Ureter (tissue), 1 donor: ENCODE data around the gene ULK1. TPM values are rescaled to one million over a fixed set of nuclear protein-coding genes. Genes with fewer than 3 reads are reported as not detected.

ENCODE experiments used
- DNase-seq: peaks from one replicate; pipeline ENCODE4 v3.0.0-alpha.2; 2020; ENCODE audit warnings: low spot score
- total RNA-seq: library from RNA; stranded (reverse); gene quantifications from one replicate; pipeline ENCODE4 v1.2.4, GENCODE V29; 2023
- donor health status: DM: yes; HTN: yes; CAD: no.

Gene ULK1
- total RNA-seq, 1 donor from 2014 or later = 31.8 TPM

- no peak for DNase-seq
Observed at GRCh38 chr12:131892711-131893604, 1.5 kb upstream of the ULK1 start.

GRCh38 chr12:131893605-131894312, 663 bp upstream of the ULK1 start:
- DNase-seq = peak; percentile 54

DNA sequence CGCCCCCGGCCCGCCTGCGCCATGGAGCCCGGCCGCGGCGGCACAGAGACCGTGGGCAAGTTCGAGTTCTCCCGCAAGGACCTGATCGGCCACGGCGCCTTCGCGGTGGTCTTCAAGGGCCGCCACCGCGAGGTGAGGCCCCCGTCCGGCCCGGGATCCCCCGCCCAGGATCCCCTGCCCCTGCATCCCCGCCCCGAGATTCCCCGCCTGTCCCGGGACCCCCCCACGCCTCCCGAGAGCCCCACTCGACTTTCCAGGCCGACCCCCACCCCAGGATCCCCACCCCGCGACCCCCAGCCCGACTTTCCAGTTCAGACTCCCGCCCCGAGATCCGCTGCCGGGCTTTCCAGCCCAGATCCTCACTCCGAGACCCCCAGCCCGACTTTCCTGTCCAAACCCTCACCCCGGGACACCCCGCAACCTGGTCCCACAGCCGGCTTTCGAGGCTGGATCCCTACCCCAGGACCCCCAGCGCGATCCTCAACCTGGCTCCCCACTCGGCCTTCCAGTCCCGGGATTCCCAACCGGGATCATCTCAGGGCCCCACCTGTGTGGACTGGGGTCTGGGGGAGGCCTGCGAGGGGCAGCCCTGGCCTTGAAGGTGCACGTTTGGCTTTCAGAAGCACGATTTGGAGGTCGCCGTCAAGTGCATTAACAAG, 688 bp downstream of the ULK1 start:
- DNase-seq = peak; percentile 52

- no peak for DNase-seq
Observed at GRCh38 chr12:131895640-131896079, 1.2 kb downstream of the ULK1 start.

DNA sequence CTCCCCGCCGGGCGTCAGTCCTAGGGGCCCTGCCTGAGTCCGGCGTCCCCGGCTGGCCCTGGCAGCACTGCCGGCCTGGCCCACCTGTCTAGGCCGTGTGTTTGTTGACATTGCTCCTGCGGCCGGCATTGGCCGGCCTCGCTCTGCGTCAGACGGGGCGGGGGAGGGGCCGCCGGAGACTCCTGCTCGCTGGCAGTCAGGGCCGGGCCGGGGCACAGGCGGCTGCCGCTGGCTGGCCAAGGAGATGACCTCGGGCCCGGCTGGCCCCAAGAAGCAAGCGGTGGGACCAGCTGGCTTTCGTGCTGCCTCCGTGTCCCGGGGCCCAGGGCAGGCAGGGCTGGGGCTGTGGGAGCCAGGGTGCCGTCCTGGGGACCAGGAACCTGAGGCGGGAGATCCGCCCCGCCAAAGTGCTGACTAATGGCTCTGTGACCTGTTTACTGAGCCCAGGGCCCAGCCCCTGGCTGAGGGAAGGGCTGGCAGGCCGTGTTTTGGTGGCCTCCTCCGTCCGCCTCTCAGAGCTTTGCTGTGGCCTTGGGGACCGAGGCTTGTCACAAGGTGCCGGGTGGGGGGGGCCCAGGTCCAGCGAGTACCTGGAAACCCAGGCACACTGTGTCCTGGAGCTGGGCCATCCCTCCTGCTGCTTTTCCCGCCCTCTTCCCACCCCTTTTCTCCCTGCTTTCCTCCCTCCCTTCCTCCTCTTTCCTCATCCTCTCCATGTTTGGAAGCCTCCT, 1.8 kb downstream of the ULK1 start:
- DNase-seq = peak; percentile 90

DNA sequence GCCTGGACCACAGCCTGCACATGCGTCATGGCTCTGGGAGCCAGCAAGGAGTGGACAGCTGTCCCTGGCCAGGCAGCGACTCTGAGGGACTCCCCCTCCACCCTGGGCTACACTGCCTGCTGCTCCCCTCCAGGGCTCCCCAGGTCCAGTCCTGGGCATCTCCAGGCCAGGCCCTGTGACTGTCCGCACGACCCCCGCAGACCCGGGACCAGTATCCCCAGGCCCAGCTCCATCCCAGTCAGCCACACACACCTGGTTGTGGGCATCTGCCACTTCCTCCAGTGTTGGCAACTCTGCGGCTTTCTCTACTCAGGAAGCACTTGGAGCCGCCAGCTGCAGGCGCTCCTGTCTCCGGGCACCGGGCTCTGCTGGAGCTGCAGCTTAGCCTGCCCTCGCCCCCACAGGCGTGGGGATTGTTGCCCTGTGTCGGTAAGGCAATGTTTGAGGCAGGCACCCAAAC, 2.4 kb downstream of the ULK1 start:
- DNase-seq = no peak

GRCh38 chr12:131897276-131897675, 2.9 kb downstream of the ULK1 start:
- DNase-seq = peak; percentile 42

- no peak for DNase-seq
Observed at GRCh38 chr12:131897875-131898274, 3.5 kb downstream of the ULK1 start.

GRCh38 chr12:131900397-131900796, 6.0 kb downstream of the ULK1 start:
- DNase-seq = no peak

GRCh38 chr12:131901431-131902331, 7.3 kb downstream of the ULK1 start:
- no peak for DNase-seq

DNA sequence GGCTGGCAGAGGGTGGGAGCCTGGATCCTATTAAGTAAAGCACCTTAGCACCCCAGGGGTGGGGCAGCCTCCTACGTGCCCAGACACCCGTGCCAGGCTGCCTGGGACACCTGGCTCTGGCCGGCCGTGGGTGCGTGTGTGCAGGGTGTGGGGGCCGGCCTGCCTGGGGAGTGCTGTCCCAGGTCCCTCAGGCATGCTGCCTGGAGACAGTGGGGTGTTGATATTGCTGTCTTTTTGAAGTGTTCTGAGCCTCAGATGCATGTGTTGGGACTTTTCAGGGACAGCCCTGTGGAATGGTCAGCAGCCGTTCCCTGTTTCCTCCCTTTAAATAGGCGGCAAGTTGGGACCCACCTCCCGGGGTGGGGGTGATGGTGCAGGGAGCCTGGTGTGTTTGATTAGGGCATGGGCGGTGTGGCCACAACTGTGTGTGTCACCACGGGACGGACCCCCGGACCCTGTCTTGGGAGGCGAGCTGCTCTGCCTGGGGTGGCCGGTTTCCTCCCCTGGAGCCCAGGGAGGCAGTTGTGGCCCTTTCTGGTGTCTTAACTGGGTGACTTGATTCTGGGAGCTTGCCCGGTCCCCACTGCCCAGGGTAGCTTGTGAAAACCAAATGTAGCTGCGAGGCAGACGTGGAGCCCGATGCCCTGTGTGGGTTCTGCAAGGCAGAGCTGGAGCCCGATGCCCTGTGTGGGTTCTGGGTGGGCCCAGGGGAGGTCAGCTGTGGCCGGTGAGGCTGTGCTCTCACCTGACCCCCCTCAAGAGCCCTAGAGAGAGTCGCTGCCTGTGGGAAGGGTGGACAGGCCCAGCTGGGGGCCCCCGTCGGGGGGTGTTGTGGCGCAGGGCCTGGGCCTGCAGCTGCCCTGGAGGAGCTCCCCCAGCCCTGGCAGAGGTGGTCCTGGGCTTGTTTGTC, 8.2 kb downstream of the ULK1 start:
- no peak for DNase-seq

- no peak for DNase-seq
Observed at GRCh38 chr12:131903270-131904255, 9.1 kb downstream of the ULK1 start.

DNA sequence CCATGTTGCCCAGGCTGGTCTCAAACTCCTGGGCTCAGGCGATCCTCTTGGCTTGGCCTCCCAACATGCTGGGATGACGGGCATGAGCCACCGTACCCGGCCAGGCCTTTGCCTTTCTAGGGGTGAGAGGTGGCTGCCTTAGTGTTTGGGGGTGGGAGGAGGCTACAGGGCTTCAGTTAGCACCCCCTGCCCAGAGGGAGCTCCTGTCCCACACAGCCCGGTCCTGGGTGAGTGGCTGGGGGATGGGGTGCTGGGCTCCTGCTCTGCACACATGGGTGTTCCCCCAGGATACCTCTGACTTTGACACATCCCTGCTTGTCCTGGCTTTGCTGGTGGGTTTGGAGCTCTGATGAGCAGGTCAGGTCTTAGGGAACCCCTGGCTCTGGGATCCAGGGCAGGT, 9.9 kb downstream of the ULK1 start:
- no peak for DNase-seq

DNA sequence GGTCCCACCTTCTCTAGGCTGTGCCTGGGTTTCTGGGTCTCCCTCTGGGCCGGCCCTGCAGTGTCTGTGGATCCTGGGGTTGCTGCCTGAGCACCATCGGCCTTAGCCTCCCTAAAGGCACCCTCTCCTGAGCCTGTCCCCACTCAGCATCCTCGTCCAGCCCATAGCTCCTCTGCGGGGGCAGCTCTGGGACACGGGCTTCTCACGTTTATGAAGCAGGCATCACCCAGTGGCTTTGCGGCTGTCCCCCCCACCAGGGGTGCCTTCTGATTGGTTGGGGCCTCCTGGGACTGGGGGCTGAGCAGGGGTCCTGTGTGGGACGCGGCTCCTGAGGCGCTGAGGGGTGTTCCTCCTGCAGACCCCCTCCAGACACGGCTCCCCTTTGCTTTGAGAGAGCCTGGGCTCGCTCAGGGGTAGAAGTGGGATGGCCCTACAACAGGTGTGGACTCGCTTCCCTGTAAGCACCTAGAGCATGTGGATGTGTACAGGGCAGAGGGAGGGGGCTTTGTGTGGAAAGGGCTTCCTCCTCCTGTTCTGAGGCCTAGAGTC, 10.7 kb downstream of the ULK1 start:
- DNase-seq = no peak

GRCh38 chr12:131905630-131906091, 11.2 kb downstream of the ULK1 start:
- DNase-seq = no peak

- no peak for DNase-seq
Observed at GRCh38 chr12:131907379-131908091, 13.1 kb downstream of the ULK1 start.
